HG03280 (cell line): Measurements from ENCODE around the gene IFITM2.
"Not testable (repeated sequence)": the region's sequence is repeated elsewhere in the genome, so short reads cannot be mapped to it uniquely, and the experiment has no call there.

ENCODE experiments used
- ATAC-seq: cut with Tn5 transposase; IDR thresholded peaks from one replicate; pipeline ENCODE4 v1.9.1; 2021; ENCODE audit warnings: mild to moderate bottlenecking, moderate library complexity; ENCODE audit not compliant: unreplicated experiment

IFITM2 gene

GRCh38 chr11:337711-338110, 30.1 kb downstream of the IFITM2 start:
- ATAC-seq, result no peak

- ATAC-seq, result no peak
Observed at GRCh38 chr11:339963-340362, 32.3 kb downstream of the IFITM2 start.

- no peak for ATAC-seq
Observed at GRCh38 chr11:340539-341512, 33.2 kb downstream of the IFITM2 start.

- no peak for ATAC-seq
Observed at GRCh38 chr11:342328-342727, 34.7 kb downstream of the IFITM2 start.

DNA sequence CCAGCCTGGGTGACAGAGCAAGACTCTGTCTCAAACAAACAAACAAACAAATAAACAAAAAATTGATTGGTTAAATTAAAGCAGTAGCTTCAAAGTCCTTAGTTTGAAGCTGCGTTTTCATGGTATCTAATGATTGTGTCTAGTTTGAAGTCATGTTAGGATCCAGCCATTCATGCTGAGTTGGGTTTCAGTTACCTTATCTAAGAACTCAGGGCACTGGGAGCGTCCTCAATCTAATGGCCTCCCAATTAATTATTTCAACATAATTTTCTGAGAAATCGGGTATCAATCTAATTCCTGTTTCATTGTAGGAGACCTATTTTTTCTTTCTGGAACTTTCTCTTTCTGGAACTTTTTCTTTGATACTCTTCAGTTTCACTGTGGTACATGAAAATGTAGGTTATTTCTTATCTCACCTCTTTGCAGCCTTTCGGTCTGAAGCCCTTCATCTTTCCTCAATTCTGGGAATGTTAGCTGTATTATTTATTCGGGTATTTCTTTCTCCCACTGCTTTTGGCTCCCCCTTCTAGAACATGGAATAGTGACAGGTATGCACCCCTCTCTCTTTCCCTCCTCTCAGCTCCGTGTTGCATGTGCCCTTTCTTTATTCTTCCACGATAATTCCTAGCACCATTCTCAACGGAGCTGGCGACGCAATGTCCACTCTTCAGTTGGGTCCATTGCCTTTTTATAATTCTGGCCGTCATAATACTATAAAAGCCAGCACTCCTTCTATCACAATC, 37.4 kb downstream of the IFITM2 start:
- no peak for ATAC-seq

- no peak for ATAC-seq
Observed at GRCh38 chr11:346529-346928, 38.9 kb downstream of the IFITM2 start.

DNA sequence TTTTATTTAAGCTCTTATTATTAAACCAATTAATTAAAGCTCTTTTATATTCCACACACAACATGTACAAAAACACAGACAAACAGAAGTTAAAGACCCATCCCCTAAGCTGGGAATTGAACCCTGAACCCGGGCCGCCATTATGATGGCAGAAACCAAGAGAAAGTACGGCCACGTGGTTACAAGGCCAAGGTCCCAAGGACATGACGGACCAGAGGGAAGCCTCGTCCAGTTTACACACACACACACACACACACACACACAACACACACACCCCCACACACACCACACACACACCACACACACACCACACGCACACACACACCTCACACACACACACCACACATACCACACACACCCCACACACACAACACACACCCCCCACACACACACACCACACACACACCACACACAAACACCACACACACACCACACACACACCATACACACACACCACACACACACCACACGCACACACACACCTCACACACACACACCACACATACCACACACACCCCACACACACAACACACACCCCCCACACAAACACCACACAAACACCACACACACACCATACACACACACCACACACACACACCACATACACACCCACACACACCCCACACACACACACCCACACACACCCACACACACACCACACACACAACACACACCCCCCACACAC, 41.8 kb downstream of the IFITM2 start:
- ATAC-seq, result not testable (repeated sequence)

GRCh38 chr11:350033-350722, 42.6 kb downstream of the IFITM2 start:
- not testable (repeated sequence) for ATAC-seq

DNA sequence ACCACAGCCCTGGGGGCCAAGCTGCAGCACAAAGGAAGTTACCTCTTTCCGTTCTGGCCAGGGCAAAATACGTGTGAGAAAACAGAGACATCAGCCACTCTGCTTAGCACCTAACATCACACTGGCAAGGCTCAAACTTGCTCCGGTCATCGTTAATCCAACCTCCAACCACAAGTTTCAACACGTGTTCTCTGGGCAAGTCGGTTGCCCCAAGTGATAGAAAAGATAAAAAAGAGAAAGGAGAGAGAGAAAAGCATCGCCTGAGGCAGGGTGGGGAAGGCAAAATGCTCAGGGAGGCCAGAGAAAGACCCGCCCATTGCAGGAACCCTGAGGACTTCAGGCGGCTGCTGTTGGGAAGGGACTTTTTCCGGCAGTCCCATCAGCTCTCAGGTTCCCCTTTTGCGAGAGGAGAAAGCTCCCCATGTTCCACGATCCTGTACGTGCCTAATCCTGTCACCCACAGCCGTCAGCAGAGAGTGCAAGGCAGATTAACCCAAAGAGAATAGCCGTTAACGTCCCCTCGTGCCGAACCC, 43.2 kb downstream of the IFITM2 start:
- no peak for ATAC-seq

DNA sequence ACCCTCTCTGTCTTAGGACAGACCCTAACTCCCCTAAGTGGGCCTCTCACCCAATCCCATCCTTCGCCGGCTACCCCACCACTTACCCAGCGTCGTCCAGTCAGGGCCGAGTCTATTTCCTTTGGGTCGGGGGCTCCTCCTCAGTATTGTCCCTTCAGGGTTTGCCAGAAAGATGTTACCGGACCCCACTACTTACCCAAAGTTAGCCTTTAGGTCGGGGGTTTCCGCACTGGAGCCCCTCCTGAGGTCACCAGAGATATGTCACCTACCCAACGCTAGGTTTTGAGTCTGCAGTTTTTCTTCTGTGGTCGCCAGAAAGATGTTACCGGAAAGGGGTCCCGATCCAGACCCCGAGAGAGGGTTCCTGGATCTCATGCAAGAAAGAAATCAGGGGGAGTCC, 43.8 kb downstream of the IFITM2 start:
- no peak for ATAC-seq

GRCh38 chr11:352456-353031, 44.9 kb downstream of the IFITM2 start:
- no peak for ATAC-seq

DNA sequence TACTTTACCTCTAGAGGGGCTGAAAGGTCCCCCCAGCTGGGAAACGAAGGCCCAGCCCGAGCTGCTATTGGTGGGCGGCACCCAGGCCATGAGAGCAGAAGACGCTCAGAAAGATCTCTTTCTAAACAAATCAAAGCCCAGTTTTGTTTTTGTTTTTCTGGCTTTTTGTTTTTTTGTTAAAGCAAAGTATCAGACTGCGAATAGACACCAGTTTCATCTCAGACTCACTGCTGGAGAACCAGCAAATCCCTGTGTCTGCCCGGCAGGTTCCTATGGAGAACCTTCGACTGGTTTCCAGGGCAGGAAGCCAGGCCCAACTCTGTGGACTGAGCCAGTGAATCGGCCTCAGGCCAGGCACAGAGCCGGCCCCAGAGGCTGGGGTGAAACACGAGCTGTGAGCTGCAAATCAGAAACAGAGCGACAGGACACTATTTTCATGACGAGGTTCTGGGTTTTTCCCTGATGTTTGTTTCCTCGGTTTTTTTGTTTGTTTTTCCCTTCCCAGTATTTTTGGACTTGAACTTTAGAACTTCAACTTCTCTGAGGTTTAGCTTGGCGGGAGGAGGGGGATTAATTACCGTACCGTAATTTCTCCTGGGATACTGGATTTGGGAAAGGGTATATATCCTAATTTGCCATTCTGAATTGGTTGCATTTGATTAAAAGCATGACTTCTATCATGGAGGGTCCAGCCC, 45.7 kb downstream of the IFITM2 start:
- ATAC-seq, result no peak

DNA sequence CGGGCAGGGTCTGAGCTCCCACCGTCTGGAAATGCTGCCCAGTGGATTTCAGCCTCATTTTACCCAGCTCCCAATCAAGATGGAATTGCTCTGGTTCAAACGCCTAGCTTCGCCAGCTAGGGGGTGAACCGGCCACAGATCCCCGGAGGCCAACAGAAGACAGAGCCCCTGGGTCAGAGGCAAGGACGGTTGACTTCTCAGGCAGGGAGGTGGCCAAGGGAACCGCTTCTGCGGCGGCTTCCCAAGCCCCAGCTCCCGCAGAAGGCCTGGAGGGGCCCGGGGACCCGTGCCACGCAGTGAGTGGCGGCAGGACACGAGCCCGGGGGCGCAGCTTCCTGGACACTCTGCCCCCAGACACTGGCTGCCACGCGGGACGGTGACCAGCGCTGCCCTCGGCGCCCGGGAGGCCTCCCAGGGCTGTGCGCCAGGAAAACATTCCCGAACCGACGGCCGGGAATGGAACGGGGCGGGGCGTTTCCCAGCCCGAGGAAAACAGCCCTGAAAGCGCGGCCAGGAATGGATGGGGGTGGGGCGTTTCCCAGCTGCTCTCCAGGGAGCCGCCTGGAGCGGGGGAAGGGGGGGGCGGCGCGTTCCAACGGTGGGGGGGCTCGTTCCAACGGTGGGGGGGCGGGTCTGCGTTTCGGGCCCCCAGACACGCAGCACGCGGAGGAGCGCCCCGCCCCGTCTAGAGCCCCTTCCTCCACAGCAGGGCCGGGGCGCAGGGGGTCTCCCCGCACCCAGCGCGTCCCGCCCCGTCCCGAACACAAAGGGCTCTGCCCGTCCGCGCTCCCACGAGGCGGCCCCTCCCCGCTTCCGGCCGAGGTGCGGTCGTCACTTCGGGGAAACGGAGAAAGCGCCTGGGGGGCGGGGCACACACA, 48.2 kb downstream of the IFITM2 start:
- peak; percentile 65 for ATAC-seq

DNA sequence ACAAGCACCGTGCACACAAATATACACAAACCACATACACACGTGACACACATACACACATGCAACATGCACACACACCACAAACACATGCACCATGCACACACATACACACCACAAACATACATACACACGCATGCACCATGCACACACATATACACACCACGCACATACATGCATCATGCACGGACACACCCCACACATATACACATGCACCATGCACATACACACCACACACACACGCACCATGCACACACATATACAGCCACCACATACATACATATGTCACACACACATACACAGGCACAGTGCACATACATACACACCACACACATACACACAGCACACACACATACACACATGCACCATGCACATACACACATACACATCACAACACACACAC, 49.0 kb downstream of the IFITM2 start:
- ATAC-seq, result no peak

DNA sequence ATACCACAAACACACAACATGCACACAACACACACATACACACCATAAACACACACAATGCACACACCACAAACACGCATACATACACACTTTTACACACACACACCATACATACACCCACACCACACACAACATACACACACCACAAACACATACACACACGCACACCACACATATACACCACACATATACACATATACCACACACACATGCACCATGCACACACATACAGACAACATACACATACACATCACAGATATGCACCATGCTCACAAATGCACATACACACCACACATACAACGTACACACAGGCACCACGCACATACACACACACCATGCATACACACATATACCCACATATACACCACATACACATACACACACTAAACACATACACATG, 50.0 kb downstream of the IFITM2 start:
- no peak for ATAC-seq

- no peak for ATAC-seq
Observed at GRCh38 chr11:358129-358800, 50.6 kb downstream of the IFITM2 start.
